ENCODE data around the gene PDE8A.

Gene PDE8A, protein sequence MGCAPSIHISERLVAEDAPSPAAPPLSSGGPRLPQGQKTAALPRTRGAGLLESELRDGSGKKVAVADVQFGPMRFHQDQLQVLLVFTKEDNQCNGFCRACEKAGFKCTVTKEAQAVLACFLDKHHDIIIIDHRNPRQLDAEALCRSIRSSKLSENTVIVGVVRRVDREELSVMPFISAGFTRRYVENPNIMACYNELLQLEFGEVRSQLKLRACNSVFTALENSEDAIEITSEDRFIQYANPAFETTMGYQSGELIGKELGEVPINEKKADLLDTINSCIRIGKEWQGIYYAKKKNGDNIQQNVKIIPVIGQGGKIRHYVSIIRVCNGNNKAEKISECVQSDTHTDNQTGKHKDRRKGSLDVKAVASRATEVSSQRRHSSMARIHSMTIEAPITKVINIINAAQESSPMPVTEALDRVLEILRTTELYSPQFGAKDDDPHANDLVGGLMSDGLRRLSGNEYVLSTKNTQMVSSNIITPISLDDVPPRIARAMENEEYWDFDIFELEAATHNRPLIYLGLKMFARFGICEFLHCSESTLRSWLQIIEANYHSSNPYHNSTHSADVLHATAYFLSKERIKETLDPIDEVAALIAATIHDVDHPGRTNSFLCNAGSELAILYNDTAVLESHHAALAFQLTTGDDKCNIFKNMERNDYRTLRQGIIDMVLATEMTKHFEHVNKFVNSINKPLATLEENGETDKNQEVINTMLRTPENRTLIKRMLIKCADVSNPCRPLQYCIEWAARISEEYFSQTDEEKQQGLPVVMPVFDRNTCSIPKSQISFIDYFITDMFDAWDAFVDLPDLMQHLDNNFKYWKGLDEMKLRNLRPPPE

DNA sequence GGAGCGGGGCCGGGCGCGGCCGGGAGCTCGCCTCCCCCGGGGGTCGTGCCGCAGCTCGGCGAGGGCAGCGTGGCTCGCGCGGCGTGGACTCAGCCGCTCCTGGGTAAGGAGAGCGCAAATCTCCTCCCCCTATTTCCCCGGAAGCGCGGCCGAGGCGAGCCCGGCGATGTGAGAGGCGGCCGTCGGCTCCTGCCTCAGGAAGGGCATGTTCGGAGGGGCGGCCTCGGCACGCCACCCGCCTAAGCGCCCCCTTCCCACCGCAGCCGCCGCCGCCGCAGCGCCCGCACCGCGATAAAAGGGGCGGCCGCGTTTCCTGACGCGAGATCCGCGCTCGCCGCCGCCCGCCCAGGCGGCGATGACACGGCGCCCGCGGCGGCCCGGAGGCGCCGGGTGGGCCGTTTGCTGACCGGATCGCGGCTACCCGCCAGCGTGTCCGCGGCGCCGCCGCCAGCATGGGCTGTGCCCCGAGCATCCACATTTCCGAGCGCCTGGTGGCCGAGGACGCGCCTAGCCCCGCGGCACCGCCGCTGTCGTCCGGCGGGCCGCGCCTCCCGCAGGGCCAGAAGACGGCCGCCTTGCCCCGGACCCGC lies at the start of gene PDE8A:
Gene PDE8A, plus strand, starts transcription at position 146 of the 590 bp plus-strand sequence. Its CDS starts 307 bp downstream, at position 453.
- DNase-seq (peak in 1 of 2 donors; percentile 66), ATAC-seq (peak; percentile 18)
- H3K4me3 Mint-ChIP-seq = peak within 1 kb of the TSS; percentile 95 to 97
- peaks cover 16% of the 10 kb centered on the region for H3K27me3 Mint-ChIP-seq
- peaks cover 52% of the 10 kb centered on the region for H3K4me1 Mint-ChIP-seq
- peak within 1 kb of the TSS; percentile 96 to 99 for H3K27ac Mint-ChIP-seq
- no peaks in the 10 kb centered on the region for H3K9me3 Mint-ChIP-seq

DNA sequence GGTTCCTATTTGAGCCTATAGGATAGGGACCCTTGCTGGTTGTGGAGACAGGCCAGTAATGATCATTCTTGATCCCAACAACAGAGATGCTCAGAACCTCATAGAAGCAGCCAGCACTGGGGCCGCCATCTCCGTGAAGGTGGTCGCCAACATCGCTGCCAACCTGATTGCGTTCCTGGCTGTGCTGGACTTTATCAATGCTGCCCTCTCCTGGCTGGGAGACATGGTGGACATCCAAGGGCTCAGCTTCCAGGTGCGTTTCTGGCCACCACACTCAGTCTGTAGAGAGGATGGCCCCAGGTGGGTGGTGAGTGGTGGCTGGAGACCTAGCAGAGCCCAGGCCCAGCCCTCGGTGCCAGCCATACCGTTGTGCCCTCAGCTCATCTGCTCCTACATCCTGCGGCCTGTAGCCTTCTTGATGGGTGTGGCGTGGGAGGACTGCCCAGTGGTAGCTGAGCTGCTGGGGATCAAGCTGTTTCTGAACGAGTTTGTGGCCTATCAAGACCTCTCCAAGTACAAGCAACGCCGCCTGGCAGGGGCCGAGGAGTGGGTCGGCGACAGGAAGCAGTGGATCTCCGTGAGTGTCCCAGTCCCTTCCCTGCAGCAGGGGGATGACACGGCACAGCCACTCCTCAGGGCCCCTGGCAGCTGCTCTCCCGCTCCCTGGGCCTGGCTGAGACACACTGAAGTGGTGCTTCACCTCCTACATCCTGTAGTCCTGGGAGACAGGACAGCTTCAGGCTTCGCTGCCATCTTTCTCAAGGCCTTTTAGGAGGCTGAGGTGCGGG lies 46.5 kb upstream of the PDE8A start:
- ATAC-seq = no peak
- H3K27me3 Mint-ChIP-seq = peaks cover 18% of the 10 kb centered on the region
- peaks cover 8% of the 10 kb centered on the region for H3K4me1 Mint-ChIP-seq
- H3K9me3 Mint-ChIP-seq = no peaks in the 10 kb centered on the region
- DNase-seq = no peak
- no peak overlapping the region for H3K27ac Mint-ChIP-seq
- H3K4me3 Mint-ChIP-seq = no peak overlapping the region

DNA sequence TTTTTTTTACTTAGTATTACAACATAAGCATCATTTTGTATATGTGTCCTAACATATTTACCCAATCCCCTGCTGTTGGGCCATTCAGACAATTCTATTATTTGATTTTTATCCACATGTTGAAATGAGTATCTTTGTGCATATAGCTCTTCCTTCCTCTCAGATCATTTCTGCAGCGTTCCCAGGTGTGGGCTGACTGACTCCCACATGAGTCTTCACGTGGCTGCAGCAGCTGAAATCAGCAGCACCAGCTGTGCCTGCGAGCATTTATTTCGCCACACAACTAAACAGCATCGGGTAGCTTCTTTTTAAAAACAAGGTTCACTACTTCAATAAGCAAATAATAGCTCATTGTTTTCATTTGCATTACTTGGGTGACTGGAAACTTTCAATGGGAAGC lies 44.5 kb upstream of the PDE8A start:
- Mint-ChIP-seq H3K9me3 (no peaks in the 10 kb centered on the region), H3K4me3 (no peak overlapping the region), H3K27me3 (peaks cover 18% of the 10 kb centered on the region), H3K4me1 (peaks cover 7% of the 10 kb centered on the region), H3K27ac (no peak overlapping the region)
- no peak for ATAC-seq
- DNase-seq = no peak

DNA sequence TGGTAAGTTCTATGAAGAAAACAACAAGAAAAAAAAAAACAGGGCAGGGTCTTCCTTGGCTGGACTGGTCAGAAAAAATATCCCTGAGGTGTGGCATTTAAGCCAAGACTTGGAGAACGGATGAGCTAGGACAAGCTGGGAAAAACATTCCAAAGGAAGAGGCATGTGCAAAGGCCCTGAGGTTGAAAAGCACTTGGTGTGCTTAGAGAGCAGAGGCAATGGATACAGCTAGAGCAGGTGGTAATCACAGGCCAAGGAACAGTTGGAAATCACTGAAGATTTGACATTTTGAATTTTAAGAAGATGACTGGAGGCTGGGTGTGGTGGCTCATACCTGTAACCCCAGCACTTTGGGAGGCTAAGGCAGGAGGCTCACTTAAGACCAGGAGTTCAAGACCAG lies 42.9 kb upstream of the PDE8A start:
- Mint-ChIP-seq H3K9me3 (no peaks in the 10 kb centered on the region), H3K27ac (no peak overlapping the region), H3K4me3 (no peak overlapping the region), H3K27me3 (peaks cover 18% of the 10 kb centered on the region), H3K4me1 (peaks cover 7% of the 10 kb centered on the region)
- DNase-seq (no peak), ATAC-seq (no peak)

DNA sequence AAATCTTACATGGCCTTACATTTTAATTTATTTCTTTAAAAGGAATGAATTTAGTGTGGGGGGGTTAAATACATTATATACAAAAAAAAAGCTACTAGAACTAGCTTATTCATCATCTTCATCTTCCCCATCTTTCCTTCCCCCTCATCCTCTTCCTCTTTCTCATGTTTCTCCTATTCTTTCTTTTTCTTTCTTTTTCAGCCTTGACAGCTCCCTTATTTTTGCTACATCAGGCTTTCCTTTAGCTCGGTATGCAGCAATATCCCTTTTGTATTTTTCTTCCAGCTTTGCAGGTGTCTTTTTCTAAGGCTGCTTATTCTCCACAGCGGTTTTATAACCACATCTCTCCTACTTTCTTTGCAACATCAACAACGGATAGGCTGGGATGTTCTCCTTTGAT lies 41.3 kb upstream of the PDE8A start:
- no peak overlapping the region for H3K4me3 Mint-ChIP-seq
- H3K27ac Mint-ChIP-seq = no peak overlapping the region
- ATAC-seq (no peak), DNase-seq (no peak)
- no peaks in the 10 kb centered on the region for H3K9me3 Mint-ChIP-seq
- H3K4me1 Mint-ChIP-seq = peaks cover 7% of the 10 kb centered on the region
- peaks cover 18% of the 10 kb centered on the region for H3K27me3 Mint-ChIP-seq

DNA sequence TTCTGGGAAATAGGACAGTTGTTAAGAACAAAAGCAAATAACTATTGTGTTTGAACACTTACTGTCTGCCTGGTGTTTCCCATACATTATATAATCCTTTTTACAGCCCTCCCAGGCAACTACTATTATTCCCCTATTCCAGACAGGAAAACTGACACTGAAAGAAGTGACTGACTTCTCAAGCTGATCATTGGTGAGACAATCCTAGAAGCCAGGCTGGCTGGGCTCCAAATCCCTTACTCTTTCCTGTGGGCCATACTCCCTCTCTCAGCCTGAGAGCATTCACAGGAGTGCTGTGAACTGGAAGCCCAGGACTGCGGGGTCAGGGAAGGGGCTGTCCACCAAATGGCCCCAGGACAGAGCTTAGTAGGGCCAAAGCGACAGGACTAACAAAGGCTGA lies 39.2 kb upstream of the PDE8A start:
- Mint-ChIP-seq H3K9me3 (no peaks in the 10 kb centered on the region), H3K27ac (no peak overlapping the region)
- DNase-seq = no peak

DNA sequence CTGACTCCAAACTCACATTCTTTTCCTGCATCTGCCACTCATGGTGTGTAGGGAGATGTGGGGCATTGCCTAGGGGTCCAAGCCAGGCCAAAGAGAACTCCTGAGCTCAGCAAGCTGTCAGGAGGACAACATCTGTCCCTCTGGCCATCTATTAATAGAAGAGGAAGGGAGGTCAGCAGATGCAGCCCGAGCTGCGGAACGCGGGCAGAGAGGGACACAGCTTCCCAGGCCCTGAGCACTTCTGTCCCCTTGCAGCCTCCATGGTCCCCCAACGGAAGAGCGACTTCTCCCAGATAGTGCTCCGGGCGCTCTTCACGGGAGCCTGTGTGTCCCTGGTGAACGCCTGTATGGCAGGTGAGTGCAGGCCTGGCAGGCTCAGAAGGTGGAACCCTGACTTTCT lies 37.3 kb upstream of the PDE8A start:
- no peak overlapping the region for H3K27ac Mint-ChIP-seq

More for the DNA sequence above, 39.2 kb upstream of the PDE8A start:
- ATAC-seq = no peak
- Mint-ChIP-seq H3K27me3 (peaks cover 21% of the 10 kb centered on the region), H3K4me3 (no peak overlapping the region), H3K4me1 (no peaks in the 10 kb centered on the region)

DNA sequence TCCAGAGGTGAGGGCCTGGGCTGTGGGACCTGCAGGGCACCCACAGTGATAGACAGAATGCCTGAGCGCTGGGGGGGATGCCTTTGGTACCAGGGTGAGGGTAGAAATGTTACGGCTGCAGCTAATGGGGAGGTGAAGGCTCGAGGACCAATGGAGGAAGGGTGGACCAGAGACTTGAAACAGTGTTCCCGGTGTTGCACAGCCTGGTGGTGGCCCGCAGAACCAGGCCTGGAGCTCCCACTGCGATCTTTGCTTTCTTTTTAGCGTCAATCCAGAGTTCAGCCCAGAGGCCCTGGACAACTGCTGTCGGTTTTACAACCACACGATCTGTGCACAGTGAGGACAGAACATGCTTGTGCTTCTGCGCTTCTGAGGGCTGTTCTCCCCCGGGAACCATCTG lies 36.8 kb upstream of the PDE8A start:
- Mint-ChIP-seq H3K4me1 (no peaks in the 10 kb centered on the region), H3K4me3 (no peak overlapping the region), H3K9me3 (no peaks in the 10 kb centered on the region), H3K27me3 (peaks cover 20% of the 10 kb centered on the region), H3K27ac (peak overlapping the region in 1 of 2 donors; percentile 54)
- no peak for ATAC-seq
- no peak for DNase-seq

More for the DNA sequence above, 37.3 kb upstream of the PDE8A start:
- ATAC-seq = no peak
- Mint-ChIP-seq H3K9me3 (no peaks in the 10 kb centered on the region), H3K4me3 (no peak overlapping the region), H3K4me1 (no peaks in the 10 kb centered on the region), H3K27me3 (peaks cover 14% of the 10 kb centered on the region)
- DNase-seq = no peak

DNA sequence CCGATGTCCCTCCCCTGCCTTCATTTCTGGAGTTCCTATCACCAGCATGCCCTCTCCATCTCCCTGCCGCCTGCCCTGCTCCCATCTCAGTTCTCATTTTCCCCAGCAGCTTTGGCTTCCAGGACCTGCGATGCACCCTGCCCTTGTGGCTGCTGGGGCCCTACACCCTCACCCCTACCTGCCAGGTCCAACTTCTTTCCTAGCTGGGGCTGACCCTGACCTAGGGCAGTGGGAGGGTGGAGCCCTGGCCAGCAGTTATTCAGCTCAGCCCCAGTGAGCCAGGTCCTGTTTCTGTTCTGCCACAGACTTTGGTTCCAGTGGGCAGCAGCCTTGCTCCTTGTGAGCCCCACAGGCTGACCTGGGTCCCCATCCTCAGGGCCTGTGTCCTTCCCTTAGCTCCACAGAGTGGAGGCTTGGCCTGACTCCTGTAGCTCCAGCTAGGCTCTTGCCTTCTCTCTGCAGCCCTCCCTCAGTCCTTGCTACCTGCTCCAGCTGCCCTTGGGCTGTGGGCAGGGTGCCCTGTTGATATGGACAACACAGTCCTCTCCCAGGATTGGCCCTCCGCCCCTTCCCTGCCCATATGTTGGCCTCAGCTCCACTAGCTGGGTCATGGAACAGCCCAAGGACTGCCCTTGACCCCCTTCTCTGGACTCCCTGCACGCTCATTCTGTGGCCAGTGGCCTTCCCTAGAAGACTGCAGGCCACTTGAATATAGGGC lies 34.7 kb upstream of the PDE8A start:
- no peak overlapping the region for H3K4me3 Mint-ChIP-seq
- no peaks in the 10 kb centered on the region for H3K9me3 Mint-ChIP-seq
- no peak for DNase-seq
- no peaks in the 10 kb centered on the region for H3K4me1 Mint-ChIP-seq
- no peak for ATAC-seq
- H3K27me3 Mint-ChIP-seq = peaks cover 22% of the 10 kb centered on the region
- peak overlapping the region in 1 of 2 donors; percentile 38 for H3K27ac Mint-ChIP-seq

DNA sequence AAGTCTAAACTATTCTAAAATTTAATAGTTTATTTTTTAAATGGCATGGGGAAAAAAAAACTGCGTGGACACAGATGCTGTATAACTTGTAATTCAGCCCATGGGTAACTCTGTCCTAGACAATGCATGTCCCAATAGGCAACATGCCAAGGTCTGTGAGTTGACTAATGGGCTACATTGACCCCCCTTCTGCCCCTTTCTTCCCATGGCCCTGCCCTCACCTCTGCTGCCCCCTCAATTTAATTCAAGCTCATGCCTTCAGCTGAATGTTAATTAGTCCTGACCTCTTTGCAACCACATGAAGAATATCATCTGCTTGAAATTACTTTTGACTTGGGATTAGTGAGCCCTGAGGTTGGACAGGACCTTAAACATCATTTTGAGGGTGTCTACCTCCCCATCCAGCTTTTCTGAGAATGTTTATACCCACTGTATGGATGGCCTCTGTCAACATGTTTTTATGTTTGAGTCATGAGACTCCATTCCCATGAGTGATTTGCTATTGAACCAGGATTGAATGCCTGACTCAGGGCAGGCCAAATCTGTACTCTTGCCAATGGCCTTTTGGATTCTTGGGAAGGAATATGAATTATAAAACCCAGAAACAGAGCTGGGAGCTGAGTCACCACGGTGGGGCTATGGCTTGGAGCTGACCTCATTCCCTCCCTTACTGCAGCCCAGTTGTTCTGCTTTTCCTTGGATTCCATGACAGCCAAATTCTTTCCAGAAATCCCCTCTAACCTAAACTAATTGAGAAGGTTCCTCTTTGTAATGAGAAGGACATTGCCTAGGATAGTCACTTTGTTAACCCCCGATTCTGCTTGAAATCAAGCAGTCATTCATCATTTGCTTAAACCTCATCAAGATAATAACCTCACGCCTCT lies 33.5 kb upstream of the PDE8A start:
- H3K27me3 Mint-ChIP-seq = peaks cover 22% of the 10 kb centered on the region
- no peak overlapping the region for H3K4me3 Mint-ChIP-seq
- no peak for ATAC-seq
- DNase-seq = no peak
- H3K9me3 Mint-ChIP-seq = no peaks in the 10 kb centered on the region
- H3K27ac Mint-ChIP-seq = no peak overlapping the region
- no peaks in the 10 kb centered on the region for H3K4me1 Mint-ChIP-seq

DNA sequence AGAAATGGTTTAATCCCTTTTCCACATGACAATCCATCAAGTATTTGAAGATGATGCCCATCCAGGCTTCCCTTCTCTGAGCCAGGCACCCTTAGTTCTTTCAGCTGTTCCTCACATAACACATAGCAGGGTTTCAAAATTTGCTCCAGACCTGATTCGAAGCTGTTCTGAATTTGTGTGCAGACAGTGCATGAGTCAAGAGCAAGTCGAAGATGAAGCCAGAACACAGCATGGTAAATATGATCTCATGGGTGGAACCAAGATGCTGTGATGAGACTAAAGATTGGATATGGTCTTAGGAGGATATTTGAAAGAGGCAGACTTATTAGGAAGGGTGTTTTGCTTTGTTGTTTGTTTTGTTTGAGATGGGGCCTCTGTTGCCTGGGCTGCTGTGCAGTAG lies 32.6 kb upstream of the PDE8A start:
- ATAC-seq (no peak), DNase-seq (no peak)
- no peak overlapping the region for H3K4me3 Mint-ChIP-seq
- no peaks in the 10 kb centered on the region for H3K9me3 Mint-ChIP-seq
- H3K27me3 Mint-ChIP-seq = peaks cover 22% of the 10 kb centered on the region
- no peaks in the 10 kb centered on the region for H3K4me1 Mint-ChIP-seq
- H3K27ac Mint-ChIP-seq = no peak overlapping the region

DNA sequence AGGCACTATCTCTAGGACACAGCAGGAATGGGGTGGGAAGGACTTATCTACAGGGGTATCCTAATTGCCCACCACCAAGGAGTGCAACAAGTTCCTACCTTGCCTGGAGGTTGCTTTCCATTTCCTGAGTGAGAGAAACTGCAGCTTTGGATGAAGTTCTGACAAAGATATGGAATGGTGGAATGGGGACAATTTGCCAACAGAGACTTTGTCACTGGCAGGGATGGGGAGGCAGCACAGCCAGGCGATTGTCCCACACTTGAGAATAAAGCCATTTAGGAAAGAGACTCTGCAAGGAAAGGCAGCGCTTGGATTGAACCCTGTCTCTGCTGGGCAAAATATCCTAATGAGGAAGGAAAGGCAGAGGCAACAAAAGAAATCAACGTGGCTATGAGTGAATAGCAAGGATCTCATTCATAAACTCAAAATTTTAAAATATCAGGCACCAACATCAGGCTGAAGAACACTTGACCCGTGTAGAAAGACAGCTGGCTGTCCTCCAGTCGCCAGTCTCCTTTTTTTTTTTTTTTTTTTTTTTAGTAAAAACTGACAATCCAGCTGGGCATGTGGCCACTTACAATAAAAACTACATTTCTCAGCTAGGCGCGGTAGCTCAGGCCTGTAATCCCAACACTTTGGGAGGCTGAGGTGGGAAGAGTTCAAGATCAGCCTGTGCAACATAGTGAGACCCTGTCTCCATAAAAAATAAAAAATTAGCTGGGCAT lies 31.6 kb upstream of the PDE8A start:
- no peak for ATAC-seq
- H3K27me3 Mint-ChIP-seq = peaks cover 22% of the 10 kb centered on the region
- no peaks in the 10 kb centered on the region for H3K9me3 Mint-ChIP-seq
- H3K27ac Mint-ChIP-seq = no peak overlapping the region
- H3K4me3 Mint-ChIP-seq = no peak overlapping the region
- no peaks in the 10 kb centered on the region for H3K4me1 Mint-ChIP-seq
- DNase-seq = no peak

DNA sequence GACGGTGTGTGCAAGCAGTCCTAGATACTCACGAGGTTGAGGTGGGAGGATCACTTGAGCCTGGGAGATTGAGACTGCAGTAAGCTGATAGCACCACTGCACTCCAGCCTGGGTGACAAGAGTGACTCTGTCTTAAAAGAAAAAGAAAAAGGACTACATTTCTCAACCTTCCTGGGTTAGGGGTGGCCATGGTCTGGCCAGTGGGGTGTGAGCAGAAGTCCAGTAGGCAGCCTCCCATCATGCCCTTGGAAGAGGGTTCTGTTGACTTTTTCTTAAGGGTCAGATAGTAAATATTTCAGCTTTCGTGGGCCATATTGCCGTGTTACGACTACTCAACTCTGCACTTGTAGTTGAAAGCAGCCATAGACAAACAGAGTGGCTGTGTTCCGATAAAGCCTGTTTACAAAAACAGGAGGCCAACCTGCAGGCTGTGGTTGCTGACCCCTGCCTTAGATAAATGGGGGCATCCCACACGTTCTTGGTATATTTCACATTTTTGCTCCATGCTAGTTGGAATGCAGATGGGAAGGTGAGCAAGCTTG lies 31.0 kb upstream of the PDE8A start:
- Mint-ChIP-seq H3K27ac (no peak overlapping the region), H3K4me1 (peaks cover 4% of the 10 kb centered on the region), H3K9me3 (no peaks in the 10 kb centered on the region), H3K27me3 (peaks cover 27% of the 10 kb centered on the region), H3K4me3 (no peak overlapping the region)
- no peak for DNase-seq
- ATAC-seq = no peak
